H9 (cell line): ENCODE data around the gene ROR1. TPM values are rescaled to one million over a fixed set of nuclear protein-coding genes. Genes with fewer than 3 reads are reported as not detected.

Experiments used
- DNase-seq: peaks from one replicate; pipeline ENCODE4 v3.0.0-alpha.2; 2017
- H2AFZ ChIP-seq: one replicate; pipeline ENCODE4 v1.6.1; 2013; ENCODE audit warnings: mild to moderate bottlenecking, low read length, control low read depth, moderate library complexity
- H2AK5ac ChIP-seq: 2 replicates; pipeline ENCODE4 v1.6.1; 2013; ENCODE audit warnings: low read length, control low read depth, mixed read lengths; ENCODE audit not compliant: insufficient read length
- H2BK120ac ChIP-seq: one replicate; pipeline ENCODE4 v1.6.1; 2013; ENCODE audit warnings: low read depth, mild to moderate bottlenecking, low read length, control low read depth, inconsistent platforms; ENCODE audit not compliant: poor library complexity, severe bottlenecking
- H2BK12ac ChIP-seq: 2 replicates; pipeline ENCODE4 v1.6.1; 2013; ENCODE audit warnings: low read length, control low read depth, mixed read lengths, low read depth; ENCODE audit not compliant: insufficient read length
- H2BK15ac ChIP-seq: 2 replicates; pipeline ENCODE4 v1.6.1; 2013; ENCODE audit warnings: low read depth, low read length, control low read depth
- H2BK20ac ChIP-seq: one replicate; pipeline ENCODE4 v1.6.1; 2013; ENCODE audit warnings: low read depth, mild to moderate bottlenecking, low read length, control low read depth, inconsistent platforms; ENCODE audit not compliant: poor library complexity, severe bottlenecking
- H2BK5ac ChIP-seq: 2 replicates; pipeline ENCODE4 v1.6.1; 2013; ENCODE audit warnings: low read length, control low read depth, mixed read lengths; ENCODE audit not compliant: insufficient read length
- H3K14ac ChIP-seq: 2 replicates; pipeline ENCODE4 v1.6.1; 2013; ENCODE audit warnings: low read length, control low read depth; ENCODE audit not compliant: insufficient read depth
- H3K18ac ChIP-seq: 2 replicates; pipeline ENCODE4 v1.6.1; 2013; ENCODE audit warnings: low read depth, mild to moderate bottlenecking, mixed read lengths, low read length, control low read depth; ENCODE audit not compliant: insufficient read length
- H3K23ac ChIP-seq: 2 replicates; pipeline ENCODE4 v1.6.1; 2013; ENCODE audit warnings: low read length, control low read depth, mixed read lengths, low read depth; ENCODE audit not compliant: insufficient read length
- H3K23me2 ChIP-seq: 2 replicates; pipeline ENCODE4 v1.6.1; 2013; ENCODE audit warnings: low read depth, mild to moderate bottlenecking, mixed read lengths, low read length, control low read depth; ENCODE audit not compliant: insufficient read length, poor library complexity, severe bottlenecking
- H3K27ac ChIP-seq: 2 replicates; pipeline ENCODE4 v1.5.1; 2013; ENCODE audit warnings: low read length, control low read depth, mixed read lengths, low read depth; ENCODE audit not compliant: insufficient read length
- H3K27me3 ChIP-seq: 2 replicates; pipeline ENCODE4 v1.6.1; 2013; ENCODE audit warnings: low read length, control low read depth, inconsistent platforms; ENCODE audit not compliant: insufficient read depth
- H3K4ac ChIP-seq: 2 replicates; pipeline ENCODE4 v1.6.1; 2013; ENCODE audit warnings: low read depth, mild to moderate bottlenecking, control low read depth, inconsistent platforms, low read length, moderate library complexity
- H3K4me1 ChIP-seq: 2 replicates; pipeline ENCODE4 v1.6.1; 2013; ENCODE audit warnings: low read length, control low read depth, inconsistent platforms; ENCODE audit not compliant: insufficient read depth
- H3K4me2 ChIP-seq: 2 replicates; pipeline ENCODE4 v1.6.1; 2013; ENCODE audit warnings: low read length, control low read depth, mixed read lengths; ENCODE audit not compliant: insufficient read length, insufficient read depth
- H3K56ac ChIP-seq: 2 replicates; pipeline ENCODE4 v1.6.1; 2013; ENCODE audit warnings: low read depth, mild to moderate bottlenecking, mixed read lengths, low read length, control low read depth; ENCODE audit not compliant: insufficient read length
- H3K79me1 ChIP-seq: 2 replicates; pipeline ENCODE4 v1.6.1; 2013; ENCODE audit warnings: low read depth, mild to moderate bottlenecking, moderate library complexity, low read length, control low read depth, inconsistent platforms; ENCODE audit not compliant: insufficient read depth, poor library complexity, severe bottlenecking
- H3K79me2 ChIP-seq: 2 replicates; pipeline ENCODE4 v1.6.1; 2013; ENCODE audit warnings: low read length, control low read depth, inconsistent platforms; ENCODE audit not compliant: insufficient read depth
- H3K9ac ChIP-seq: 2 replicates; pipeline ENCODE4 v1.6.1; 2013; ENCODE audit warnings: low read length, control low read depth, mixed read lengths; ENCODE audit not compliant: insufficient read length; ENCODE audit errors: extremely low read depth
- H3K9me3 ChIP-seq: one replicate; pipeline ENCODE4 v1.6.1; 2013; ENCODE audit warnings: low read depth, low read length, inconsistent platforms; ENCODE audit not compliant: control insufficient read depth
- H3T11ph ChIP-seq: one replicate; pipeline ENCODE4 v1.6.1; 2013; ENCODE audit warnings: mild to moderate bottlenecking, low read length, control low read depth, inconsistent platforms
- H4K20me1 ChIP-seq: one replicate; pipeline ENCODE4 v1.6.1; 2013; ENCODE audit not compliant: control insufficient read depth, insufficient read length, insufficient read depth
- H4K5ac ChIP-seq: 2 replicates; pipeline ENCODE4 v1.6.1; 2013; ENCODE audit warnings: low read depth, mild to moderate bottlenecking, mixed read lengths, low read length, control low read depth; ENCODE audit not compliant: insufficient read length
- H4K8ac ChIP-seq: replicated peaks from 2 replicates; pipeline ENCODE4 v1.6.1; 2013; ENCODE audit warnings: low read length, control low read depth, mixed read lengths, low read depth; ENCODE audit not compliant: insufficient read length
- H4K91ac ChIP-seq: 2 replicates; pipeline ENCODE4 v1.6.1; 2013; ENCODE audit warnings: low read depth, mild to moderate bottlenecking, moderate library complexity, mixed read lengths, low read length, control low read depth; ENCODE audit not compliant: insufficient read length
- H3K27ac Mint-ChIP-seq, 3 experiments: 2 replicates in 2 of 3; 3 replicates in 1 of 3; pipeline ENCODE4 v1.8.0; 2020 to 2021; ENCODE audit warnings: mixed read lengths in 3 of 3, mild to moderate bottlenecking in 1 of 3, moderate library complexity in 1 of 3
- H3K27me3 Mint-ChIP-seq: 2 replicates; pipeline ENCODE4 v1.8.0; 2021; ENCODE audit warnings: low read depth, mild to moderate bottlenecking, moderate library complexity, mixed read lengths
- H3K36me3 Mint-ChIP-seq, 3 experiments: 2 replicates in 2 of 3; 3 replicates in 1 of 3; pipeline ENCODE4 v1.8.0; 2020 to 2021; ENCODE audit warnings: low read depth in 3 of 3, mixed read lengths in 3 of 3; ENCODE audit not compliant: insufficient read depth in 1 of 3
- H3K4me1 Mint-ChIP-seq, 2 experiments: 2 replicates each; pipeline ENCODE4 v1.8.0; 2020; ENCODE audit warnings: mixed read lengths in 2 of 2
- H3K4me3 Mint-ChIP-seq, 2 experiments: 2 replicates in 1 of 2; 3 replicates in 1 of 2; pipeline ENCODE4 v1.8.0; 2020 to 2021; ENCODE audit warnings: mild to moderate bottlenecking in 2 of 2, mixed read lengths in 2 of 2, moderate library complexity in 1 of 2
- H3K9me3 Mint-ChIP-seq, 2 experiments: 2 replicates in 1 of 2; 3 replicates in 1 of 2; pipeline ENCODE4 v1.8.0; 2020; ENCODE audit warnings: mild to moderate bottlenecking in 2 of 2, mixed read lengths in 2 of 2, moderate library complexity in 1 of 2
- WGBS: extraction: QIAGEN DNeasy Blood & Tissue Kit; methylation state at CpG from one replicate; pipeline ENCODE4 v1.1.7; 2013; ENCODE audit warnings: missing lambda C conversion rate, low lambda C conversion rate, mixed read lengths; ENCODE audit not compliant: insufficient read length; ENCODE audit errors: extremely low coverage; 5-methylcytosine and 5-hydroxymethylcytosine counted together
- total RNA-seq: library from RNA; stranded (reverse); gene quantifications from 2 replicates; pipeline ENCODE4 v1.2.1, GENCODE V29; 2021
- TF ChIP-seq, protein P1 (sequence below): fragments of 200-600 bp; sonication (generic); conservative IDR thresholded peaks from 3 replicates; pipeline ENCODE4 v1.8.0; 2021; ENCODE audit warnings: antibody characterized with exemption, mild to moderate bottlenecking

The ROR1 gene
- total RNA-seq, 1 experiment from 2014 or later = 75.9 TPM

DNA sequence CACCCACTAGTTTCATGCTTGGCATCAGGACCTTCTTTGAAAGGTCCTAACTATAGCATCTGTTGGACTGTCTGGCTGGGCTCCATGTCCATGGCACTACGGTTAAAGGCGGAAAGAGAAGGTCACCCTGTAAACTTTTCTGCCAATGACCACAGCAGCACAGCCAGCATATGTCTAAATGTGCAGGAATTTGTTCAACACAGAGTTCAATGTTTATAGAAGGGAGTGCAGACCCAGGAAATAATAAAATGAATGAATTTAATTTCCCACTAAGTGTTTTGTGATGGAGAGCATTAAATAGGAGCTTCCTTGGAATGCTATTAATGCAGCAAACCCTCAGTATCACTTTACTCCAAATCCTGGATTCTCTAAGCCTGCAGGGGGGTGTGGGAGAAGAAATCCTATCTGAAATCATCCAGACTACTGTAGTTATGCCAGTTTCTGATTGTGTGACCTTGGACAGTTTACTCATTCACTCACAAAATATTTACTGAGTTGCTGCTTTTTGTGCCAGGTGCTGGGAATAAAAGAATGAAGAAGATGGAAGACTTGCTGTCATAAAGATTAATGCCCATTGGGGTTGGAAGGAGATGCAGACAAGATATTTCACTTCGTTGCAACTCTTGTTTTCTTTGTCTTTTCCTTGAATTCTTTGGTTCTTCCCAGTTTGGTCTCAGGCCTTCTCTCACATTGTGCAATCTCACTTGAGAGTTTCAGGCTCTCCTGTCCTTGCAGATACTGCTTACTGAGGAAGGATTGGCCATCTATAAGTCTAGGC is 195.0 kb downstream of the ROR1 start:
- peaks cover 8% of the 10 kb centered on the region; the same call in 1 of the 2 replicates for H3K79me2 ChIP-seq
- H3K9me3 Mint-ChIP-seq = 0 out of 5 replicates have a peak, but pooled peaks cover 0 to 4% of the 10 kb centered on the region in 2 experiments
- H2BK12ac ChIP-seq = no peak overlapping the region
- H3K14ac ChIP-seq = no peak overlapping the region
- no peak overlapping the region for H2AK5ac ChIP-seq
- no CpG with 5 or more reads among the region's 3 CpGs for WGBS
- no peak overlapping the region for H4K5ac ChIP-seq
- H3K4me1 Mint-ChIP-seq = peaks cover 19 to 24% of the 10 kb centered on the region in 2 experiments
- no peak overlapping the region for H3K18ac ChIP-seq
- no peak overlapping the region for H3K27ac ChIP-seq
- no peaks in the 10 kb centered on the region; the same call in 1 of the 2 replicates for H3K4me1 ChIP-seq
- H2BK5ac ChIP-seq = no peak overlapping the region
- TF ChIP-seq, protein P1, sequence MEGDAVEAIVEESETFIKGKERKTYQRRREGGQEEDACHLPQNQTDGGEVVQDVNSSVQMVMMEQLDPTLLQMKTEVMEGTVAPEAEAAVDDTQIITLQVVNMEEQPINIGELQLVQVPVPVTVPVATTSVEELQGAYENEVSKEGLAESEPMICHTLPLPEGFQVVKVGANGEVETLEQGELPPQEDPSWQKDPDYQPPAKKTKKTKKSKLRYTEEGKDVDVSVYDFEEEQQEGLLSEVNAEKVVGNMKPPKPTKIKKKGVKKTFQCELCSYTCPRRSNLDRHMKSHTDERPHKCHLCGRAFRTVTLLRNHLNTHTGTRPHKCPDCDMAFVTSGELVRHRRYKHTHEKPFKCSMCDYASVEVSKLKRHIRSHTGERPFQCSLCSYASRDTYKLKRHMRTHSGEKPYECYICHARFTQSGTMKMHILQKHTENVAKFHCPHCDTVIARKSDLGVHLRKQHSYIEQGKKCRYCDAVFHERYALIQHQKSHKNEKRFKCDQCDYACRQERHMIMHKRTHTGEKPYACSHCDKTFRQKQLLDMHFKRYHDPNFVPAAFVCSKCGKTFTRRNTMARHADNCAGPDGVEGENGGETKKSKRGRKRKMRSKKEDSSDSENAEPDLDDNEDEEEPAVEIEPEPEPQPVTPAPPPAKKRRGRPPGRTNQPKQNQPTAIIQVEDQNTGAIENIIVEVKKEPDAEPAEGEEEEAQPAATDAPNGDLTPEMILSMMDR = no peak
- H3K79me1 ChIP-seq = peaks cover 13% of the 10 kb centered on the region
- no peak overlapping the region for H3K56ac ChIP-seq
- no peak overlapping the region for H2BK15ac ChIP-seq
- H3K4me2 ChIP-seq = no peak overlapping the region
- no peak overlapping the region for H3T11ph ChIP-seq
- no peak overlapping the region for H3K27ac Mint-ChIP-seq
- no peak overlapping the region for H2BK20ac ChIP-seq
- no peak overlapping the region for H3K4ac ChIP-seq
- H4K20me1 ChIP-seq = no peaks in the 10 kb centered on the region
- no peaks in the 10 kb centered on the region for H3K27me3 Mint-ChIP-seq
- no peak overlapping the region for H3K9ac ChIP-seq
- H4K91ac ChIP-seq = no peak overlapping the region
- H3K36me3 Mint-ChIP-seq = peaks cover 17% of the 10 kb centered on the region in 3 experiments
- H2AFZ ChIP-seq = no peak overlapping the region
- H3K23ac ChIP-seq = no peak overlapping the region
- no peak overlapping the region for H3K4me3 Mint-ChIP-seq
- no peak overlapping the region for H4K8ac ChIP-seq
- H2BK120ac ChIP-seq = no peak overlapping the region
- H3K9me3 ChIP-seq = no peaks in the 10 kb centered on the region
- H3K27me3 ChIP-seq = no peaks in the 10 kb centered on the region
- no peaks in the 10 kb centered on the region for H3K23me2 ChIP-seq
- DNase-seq = no peak
